HUES6 (cell line): ENCODE results near the gene INSRR.

Source experiments
- H3K27ac ChIP-seq: 2 replicates; pipeline ENCODE4 v1.7.0; 2013; ENCODE audit warnings: low read depth, mild to moderate bottlenecking, low read length, inconsistent platforms
- H3K27me3 ChIP-seq: 2 replicates; pipeline ENCODE4 v1.6.1; 2013; ENCODE audit warnings: low read length; ENCODE audit not compliant: control insufficient read depth, insufficient read depth
- H3K36me3 ChIP-seq: 2 replicates; pipeline ENCODE4 v1.6.1; 2013; ENCODE audit warnings: low read length; ENCODE audit not compliant: control insufficient read depth, insufficient read depth
- H3K4me1 ChIP-seq: 2 replicates; pipeline ENCODE4 v1.6.1; 2013; ENCODE audit warnings: low read length; ENCODE audit not compliant: control insufficient read depth, insufficient read depth
- H3K4me3 ChIP-seq: 2 replicates; pipeline ENCODE4 v1.5.1; 2013; ENCODE audit warnings: low read depth, low read length
- H3K9ac ChIP-seq: one replicate; pipeline ENCODE4 v1.6.1; 2013; ENCODE audit warnings: mild to moderate bottlenecking, low read length
- H3K9me3 ChIP-seq: 2 replicates; pipeline ENCODE4 v1.6.1; 2013; ENCODE audit warnings: low read depth, low read length; ENCODE audit not compliant: control insufficient read depth, insufficient read depth

Gene INSRR

DNA sequence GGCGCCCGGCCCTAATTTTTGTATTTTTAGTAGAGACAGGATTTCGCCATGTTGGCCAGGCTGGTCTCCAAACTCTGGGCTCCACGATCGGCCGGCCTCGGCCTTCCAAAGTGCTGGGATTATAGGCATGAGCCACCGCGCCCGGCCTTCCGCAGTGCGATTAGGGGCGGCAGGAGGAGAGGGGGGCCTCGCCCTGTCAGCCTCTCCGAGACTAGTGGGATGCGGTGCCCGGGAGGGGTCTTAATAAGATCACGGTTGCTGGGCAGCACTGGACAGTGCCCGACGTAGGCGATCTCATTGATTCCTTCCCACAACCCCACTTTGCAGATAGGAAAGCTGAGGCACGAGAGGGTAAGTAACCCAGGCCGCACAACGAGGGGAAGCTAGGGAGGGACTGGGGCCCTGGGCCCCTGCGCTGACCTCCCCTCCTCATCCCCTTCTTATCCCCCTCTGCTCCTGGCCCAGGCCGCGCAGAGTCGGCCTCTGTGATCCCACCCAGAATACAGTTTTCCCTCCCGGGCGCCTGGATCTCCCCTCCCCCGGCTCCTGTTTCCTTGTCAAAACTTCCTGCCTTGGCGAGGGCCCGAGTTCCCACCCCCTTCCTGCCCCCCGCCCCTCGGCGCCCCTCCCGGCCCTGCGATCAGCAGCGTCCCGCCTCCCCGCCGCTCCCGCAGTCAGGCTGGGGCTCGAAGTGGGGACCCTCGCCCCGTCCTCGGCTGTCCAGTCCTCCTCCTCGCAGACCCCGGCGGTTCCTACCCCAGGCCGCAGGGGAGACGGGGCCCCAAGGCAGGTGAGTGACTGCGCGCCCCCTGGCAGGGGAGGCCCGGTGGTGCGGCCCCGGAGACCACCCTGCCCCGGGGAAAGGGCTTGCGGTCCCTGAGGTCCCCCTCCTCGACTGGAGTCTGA lies 34.4 kb upstream of the INSRR start, which contains the start of gene PEAR1:
TSS of gene PEAR1 (plus strand) at position 671 of the 906 bp plus-strand sequence. CDS start 10,209 bp downstream, outside the sequence.
- H3K27ac ChIP-seq = no peak within 1 kb of the TSS
- peaks cover 58% of the 10 kb centered on the region for H3K27me3 ChIP-seq
- H3K9me3 ChIP-seq = no peaks in the 10 kb centered on the region
- peak within 1 kb of the TSS; percentile 54 for H3K4me3 ChIP-seq
- no peak within 1 kb of the TSS for H3K9ac ChIP-seq
- peaks cover 48% of the 10 kb centered on the region for H3K4me1 ChIP-seq
- H3K36me3 ChIP-seq = no peaks in the 10 kb centered on the region

DNA sequence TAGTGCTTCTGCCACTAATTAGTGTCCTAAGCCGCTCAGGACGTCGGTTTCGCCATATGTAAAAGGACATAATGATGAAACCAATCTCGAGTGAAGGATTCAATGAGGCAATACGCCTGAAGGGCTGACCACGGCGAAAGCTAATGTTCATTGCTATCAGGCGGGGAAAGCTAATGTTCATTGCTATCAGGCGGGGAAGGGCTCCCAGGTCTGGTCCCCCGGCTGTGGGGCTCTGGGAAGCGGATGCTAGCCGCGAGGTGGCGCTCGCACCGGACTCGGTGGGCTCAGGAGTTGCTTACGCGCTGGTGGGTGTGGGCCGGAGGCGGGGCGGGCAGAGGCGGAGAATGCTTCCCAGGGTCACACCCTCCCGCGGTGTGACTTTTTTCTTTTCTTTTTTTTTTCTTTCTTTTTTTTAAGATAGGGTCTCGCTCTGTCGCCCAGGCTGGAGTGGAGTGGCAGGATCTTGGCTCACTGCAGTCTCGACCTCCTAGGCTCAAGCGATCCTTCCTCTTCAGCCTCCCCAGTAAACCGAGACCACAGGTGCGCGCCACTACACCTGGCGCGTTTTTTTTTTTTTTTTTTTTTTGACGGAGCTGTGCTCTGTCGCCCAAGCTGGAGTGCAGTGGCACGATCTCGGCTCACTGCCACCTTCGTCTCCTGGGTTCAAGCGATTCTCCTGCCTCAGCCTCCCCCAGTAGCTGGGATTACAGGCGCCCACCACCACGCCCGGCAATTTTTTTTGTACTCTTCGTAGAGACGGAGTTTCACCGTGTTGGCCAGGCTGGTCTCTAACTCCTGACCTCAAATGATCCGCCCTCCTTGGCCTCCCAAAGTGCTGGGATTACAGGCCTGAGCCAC lies 33.5 kb upstream of the INSRR start:
- Histone ChIP-seq H3K4me3 (peak overlapping the region; percentile 54), H3K36me3 (no peaks in the 10 kb centered on the region), H3K27me3 (peaks cover 62% of the 10 kb centered on the region), H3K4me1 (peaks cover 46% of the 10 kb centered on the region), H3K9me3 (no peaks in the 10 kb centered on the region), H3K9ac (no peak overlapping the region), H3K27ac (no peak overlapping the region)

DNA sequence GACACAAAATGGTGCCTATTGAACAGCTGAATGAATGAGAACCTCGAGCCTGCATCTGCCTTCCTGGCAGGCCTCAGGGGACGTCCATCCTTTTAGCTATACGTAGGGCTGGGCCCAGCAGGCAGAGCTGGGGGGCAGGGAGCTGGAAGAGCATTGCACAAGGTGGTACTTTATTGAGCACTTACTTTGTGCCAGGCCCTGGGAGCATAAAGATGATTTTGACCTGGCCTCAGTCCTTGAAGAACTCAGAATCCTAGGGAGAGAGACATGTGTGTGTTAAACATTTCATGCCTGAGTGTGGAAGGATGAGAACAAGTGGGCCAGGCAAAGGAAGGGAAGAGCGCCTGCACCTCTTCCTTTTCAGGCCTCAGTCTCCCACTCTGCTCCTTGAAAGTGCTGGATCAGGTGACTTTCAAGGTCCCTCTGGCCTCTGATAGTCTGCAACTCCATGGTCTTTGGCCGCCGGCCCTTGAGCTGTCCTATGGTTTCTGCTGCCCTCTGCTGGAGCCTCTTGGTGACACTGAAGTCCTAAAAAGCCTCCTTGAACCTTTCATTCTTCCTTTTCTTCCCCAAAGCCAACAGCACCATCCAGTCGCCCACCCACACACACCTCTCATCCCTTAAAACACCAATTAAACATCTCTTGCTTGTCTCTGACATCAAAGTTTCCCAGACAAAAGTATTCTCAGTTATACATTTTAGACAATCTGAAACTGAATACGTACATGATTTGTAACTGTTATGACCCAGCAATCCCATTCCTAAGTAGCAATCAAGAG lies 31.1 kb upstream of the INSRR start:
- no peak overlapping the region for H3K4me3 ChIP-seq
- peaks cover 47% of the 10 kb centered on the region for H3K4me1 ChIP-seq
- no peaks in the 10 kb centered on the region for H3K36me3 ChIP-seq
- H3K27me3 ChIP-seq = peaks cover 78% of the 10 kb centered on the region
- no peaks in the 10 kb centered on the region for H3K9me3 ChIP-seq
- H3K9ac ChIP-seq = no peak overlapping the region
- H3K27ac ChIP-seq = no peak overlapping the region

DNA sequence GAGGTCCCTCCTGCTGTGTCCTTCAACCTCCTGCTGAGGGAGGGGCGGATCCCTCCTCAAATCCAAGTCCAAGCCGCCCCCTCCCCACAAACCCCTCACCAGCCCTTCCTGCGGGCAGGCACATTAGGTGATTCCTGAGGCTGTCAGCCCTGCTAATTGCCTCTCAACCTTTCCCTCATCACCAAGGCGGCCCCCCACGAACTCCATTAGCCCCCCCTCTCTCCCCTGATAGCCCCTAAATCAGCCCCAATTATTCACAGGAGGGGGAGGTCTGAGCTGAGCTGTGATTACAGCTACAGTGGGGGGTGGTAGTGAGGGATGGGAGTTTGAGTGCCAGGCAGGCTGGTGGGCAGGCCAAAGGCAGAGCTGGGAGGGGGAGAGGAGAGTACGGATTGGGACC lies 28.8 kb upstream of the INSRR start:
- Histone ChIP-seq H3K9ac (no peak overlapping the region), H3K4me1 (peaks cover 41% of the 10 kb centered on the region), H3K27me3 (peaks cover 76% of the 10 kb centered on the region), H3K27ac (no peak overlapping the region), H3K36me3 (no peaks in the 10 kb centered on the region), H3K9me3 (no peaks in the 10 kb centered on the region), H3K4me3 (peak overlapping the region; percentile 29; the same call in 1 of the 2 replicates)

DNA sequence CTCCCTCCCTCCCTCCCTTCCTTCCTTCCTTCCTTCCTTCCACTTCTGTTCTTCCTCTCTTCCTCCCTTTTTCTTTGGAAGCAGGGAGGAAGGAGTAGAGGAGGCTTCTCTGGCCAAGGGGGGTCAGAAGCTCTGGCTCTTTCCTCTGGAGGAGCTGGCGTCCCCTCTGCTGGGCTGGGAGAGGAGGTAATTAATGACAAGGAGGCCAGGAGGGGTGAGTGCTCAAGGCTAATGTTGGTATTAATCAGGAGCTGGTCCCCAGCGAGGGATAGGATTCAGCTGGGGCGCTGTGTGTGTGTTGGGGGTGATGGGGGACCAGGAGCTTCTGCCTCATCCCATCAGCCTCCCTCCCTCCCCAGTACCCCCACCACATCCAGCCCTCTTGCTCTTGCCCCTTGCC lies 28.4 kb upstream of the INSRR start:
- peaks cover 41% of the 10 kb centered on the region for H3K4me1 ChIP-seq
- H3K4me3 ChIP-seq = peak overlapping the region; percentile 29; the same call in 1 of the 2 replicates
- no peaks in the 10 kb centered on the region for H3K36me3 ChIP-seq
- H3K9ac ChIP-seq = no peak overlapping the region
- H3K27me3 ChIP-seq = peaks cover 73% of the 10 kb centered on the region
- H3K27ac ChIP-seq = no peak overlapping the region
- H3K9me3 ChIP-seq = no peaks in the 10 kb centered on the region

DNA sequence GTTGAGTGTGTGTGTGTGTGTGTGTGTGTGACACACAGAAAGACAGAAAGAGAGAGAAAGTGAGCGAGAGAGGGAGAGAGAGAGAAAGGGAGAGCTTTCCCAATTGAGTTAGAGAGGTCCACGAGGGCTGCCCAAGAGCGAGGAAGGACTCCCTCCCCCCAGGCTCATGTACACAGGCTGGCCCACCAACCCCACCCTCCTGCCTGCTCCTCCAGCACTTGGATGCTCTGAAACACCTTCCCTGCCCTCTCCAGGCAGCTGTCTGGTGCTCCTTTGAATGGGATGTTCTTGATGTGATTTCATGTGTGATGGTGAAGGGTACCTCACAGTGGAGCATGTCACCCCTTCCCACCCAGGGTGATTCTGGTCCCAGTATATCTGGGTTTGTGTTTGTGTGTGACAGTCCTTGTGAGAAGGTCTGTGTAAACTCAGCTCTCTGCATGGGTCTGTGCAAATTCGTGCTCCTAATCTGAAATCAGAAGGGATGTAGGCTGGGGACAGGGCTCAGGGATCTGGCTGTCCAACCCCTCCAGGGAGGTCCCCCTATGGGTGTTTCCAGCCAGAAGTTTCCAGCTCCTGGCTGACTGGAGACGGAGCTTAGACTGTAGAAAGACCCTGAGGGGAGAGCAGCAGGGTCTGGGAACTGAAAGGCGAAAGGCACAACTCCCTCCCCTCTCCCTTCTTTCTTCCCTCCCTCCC lies 27.8 kb upstream of the INSRR start:
- no peaks in the 10 kb centered on the region for H3K9me3 ChIP-seq
- peaks cover 74% of the 10 kb centered on the region for H3K27me3 ChIP-seq
- H3K9ac ChIP-seq = no peak overlapping the region
- peak overlapping the region; percentile 20; the same call in 1 of the 2 replicates for H3K4me3 ChIP-seq
- no peaks in the 10 kb centered on the region for H3K36me3 ChIP-seq
- peaks cover 37% of the 10 kb centered on the region for H3K4me1 ChIP-seq
- no peak overlapping the region for H3K27ac ChIP-seq

DNA sequence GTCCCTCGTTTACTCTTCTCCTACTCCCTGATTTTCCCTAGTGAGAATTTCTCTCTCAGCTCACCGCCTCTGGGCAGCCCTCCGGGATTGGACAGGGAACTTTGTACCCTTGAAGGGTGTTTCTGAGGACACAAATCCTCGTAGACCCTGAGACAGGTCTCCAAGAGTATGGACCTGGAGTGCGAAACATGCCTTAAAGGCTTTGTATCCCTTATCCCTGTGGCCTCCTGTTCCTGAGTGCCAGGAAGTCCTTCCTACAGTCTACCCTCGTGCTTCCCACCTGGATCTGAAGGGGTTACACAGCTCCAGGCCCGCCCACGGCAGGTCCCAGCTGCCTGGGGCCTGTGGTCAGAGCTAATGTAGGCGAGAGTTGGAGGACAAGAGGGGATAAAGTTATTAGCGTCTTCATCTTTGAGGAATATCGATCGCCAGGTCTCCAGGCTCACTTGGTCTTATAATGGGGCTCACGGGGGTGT lies 27.0 kb upstream of the INSRR start:
- no peaks in the 10 kb centered on the region for H3K9me3 ChIP-seq
- H3K27me3 ChIP-seq = peaks cover 67% of the 10 kb centered on the region
- no peak overlapping the region for H3K4me3 ChIP-seq
- no peaks in the 10 kb centered on the region for H3K36me3 ChIP-seq
- no peak overlapping the region for H3K9ac ChIP-seq
- H3K4me1 ChIP-seq = peaks cover 35% of the 10 kb centered on the region
- H3K27ac ChIP-seq = no peak overlapping the region

DNA sequence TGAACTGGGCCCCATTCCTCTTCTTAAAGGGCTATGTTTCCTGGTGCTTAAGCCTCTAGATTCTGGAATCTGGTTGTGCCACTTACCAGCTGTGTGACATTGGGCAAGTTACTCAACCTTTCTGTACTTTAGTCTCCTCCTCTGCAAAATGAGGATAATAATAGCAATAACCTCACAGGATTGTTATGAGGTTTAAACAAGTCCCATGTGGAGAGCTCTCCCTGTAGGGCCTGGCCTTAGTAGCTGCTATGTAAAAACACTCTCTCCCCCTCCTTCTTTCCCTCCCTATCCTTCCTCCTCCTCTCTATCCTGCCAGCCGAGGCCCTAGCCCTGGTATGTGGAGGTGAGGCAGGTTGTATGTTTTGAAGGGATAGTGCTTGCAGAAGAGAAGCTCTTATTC lies 26.4 kb upstream of the INSRR start:
- H3K36me3 ChIP-seq = no peaks in the 10 kb centered on the region
- no peak overlapping the region for H3K27ac ChIP-seq
- no peak overlapping the region for H3K9ac ChIP-seq
- H3K27me3 ChIP-seq = peaks cover 63% of the 10 kb centered on the region
- peaks cover 35% of the 10 kb centered on the region for H3K4me1 ChIP-seq
- no peaks in the 10 kb centered on the region for H3K9me3 ChIP-seq
- H3K4me3 ChIP-seq = no peak overlapping the region

DNA sequence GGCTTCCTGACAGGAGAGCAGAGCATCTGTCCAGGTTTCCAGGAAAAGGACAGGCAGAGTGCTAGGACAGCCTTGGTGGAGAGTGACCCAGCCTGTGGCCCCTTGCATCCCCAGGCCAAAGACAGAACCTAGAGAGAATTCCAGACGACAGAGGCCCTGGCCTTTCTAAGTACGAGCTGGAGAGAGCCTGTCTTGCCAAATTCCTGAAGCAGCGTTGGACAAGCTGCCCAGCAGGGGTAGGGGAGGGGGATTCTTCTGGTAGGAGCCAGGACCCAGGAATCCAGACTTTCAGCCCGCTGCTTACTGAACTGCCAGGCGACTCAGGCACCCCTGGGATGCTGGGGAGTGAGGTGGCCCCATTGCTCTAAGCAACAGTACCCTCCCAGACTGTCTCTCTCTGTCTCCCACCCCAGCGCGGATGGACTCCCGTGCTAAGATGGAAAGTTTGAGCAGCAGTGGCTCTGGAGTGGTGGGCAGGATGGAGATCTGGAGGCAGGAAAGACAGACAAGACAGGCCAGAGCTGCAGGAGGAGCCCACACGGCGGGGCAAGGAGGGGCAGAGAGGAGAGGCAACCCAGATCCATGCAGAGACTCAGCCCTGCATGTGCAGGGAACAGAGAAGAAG lies 25.8 kb upstream of the INSRR start:
- peaks cover 35% of the 10 kb centered on the region for H3K4me1 ChIP-seq
- no peak overlapping the region for H3K9ac ChIP-seq
- H3K27ac ChIP-seq = no peak overlapping the region

DNA sequence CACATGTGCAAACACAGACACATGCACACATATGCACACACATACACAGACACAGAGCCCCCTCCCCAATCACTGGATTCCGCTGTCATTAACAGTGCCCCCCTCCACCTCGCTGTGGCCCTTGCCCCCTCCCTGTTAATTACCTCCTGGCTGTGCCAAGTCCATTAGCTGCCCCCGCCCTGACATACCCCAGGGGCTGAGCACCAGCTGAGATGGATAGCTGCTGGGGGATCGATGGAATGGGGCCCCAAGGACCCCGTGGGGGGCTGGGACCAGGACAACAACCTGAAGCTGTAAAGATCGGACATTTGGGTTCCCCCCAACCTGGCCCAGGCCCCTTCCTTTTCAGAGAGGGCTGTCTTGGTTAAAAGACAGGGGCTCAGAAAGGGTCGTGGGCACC lies 25.0 kb upstream of the INSRR start:
- Histone ChIP-seq H3K27ac (no peak overlapping the region), H3K36me3 (no peaks in the 10 kb centered on the region), H3K9ac (no peak overlapping the region), H3K4me3 (no peak overlapping the region), H3K27me3 (peaks cover 70% of the 10 kb centered on the region), H3K9me3 (no peaks in the 10 kb centered on the region), H3K4me1 (peaks cover 35% of the 10 kb centered on the region)

More for the DNA sequence above, 25.8 kb upstream of the INSRR start:
- H3K27me3 ChIP-seq = peaks cover 67% of the 10 kb centered on the region
- no peaks in the 10 kb centered on the region for H3K36me3 ChIP-seq
- H3K9me3 ChIP-seq = no peaks in the 10 kb centered on the region
- no peak overlapping the region for H3K4me3 ChIP-seq
